Central memory CD8-positive, alpha-beta T cell (primary cell): ENCODE results near the gene B9D2.

Experiments used
- ATAC-seq: fragments of 150-1000 bp; cut with Tn5 transposase; replicated peaks from 2 replicates; pipeline ENCODE4 v1.10.0; 2022; ENCODE audit warnings: mild to moderate bottlenecking, moderate FRiP score, moderate number of reproducible peaks; ENCODE audit not compliant: poor library complexity, severe bottlenecking; ENCODE audit errors: extremely low read depth
- DNase-seq, 2 donors: peaks; one replicate each; pipeline ENCODE4 v3.0.0; 2021; ENCODE audit warnings: low spot score in 2 of 2
- H3K27ac Mint-ChIP-seq: one replicate; pipeline ENCODE4 v1.8.0; 2022; ENCODE audit warnings: low read depth, mild to moderate bottlenecking, moderate library complexity, mixed read lengths
- H3K27me3 Mint-ChIP-seq: one replicate; pipeline ENCODE4 v1.8.0; 2022; ENCODE audit warnings: mixed read lengths
- H3K36me3 Mint-ChIP-seq: one replicate; pipeline ENCODE4 v1.8.0; 2022; ENCODE audit warnings: mild to moderate bottlenecking, moderate library complexity, mixed read lengths; ENCODE audit not compliant: insufficient read depth
- H3K4me1 Mint-ChIP-seq: one replicate; pipeline ENCODE4 v1.8.0; 2022; ENCODE audit warnings: mixed read lengths
- H3K4me3 Mint-ChIP-seq: one replicate; pipeline ENCODE4 v1.8.0; 2022; ENCODE audit warnings: mild to moderate bottlenecking, moderate library complexity, mixed read lengths
- H3K9me3 Mint-ChIP-seq: one replicate; pipeline ENCODE4 v1.8.0; 2022; ENCODE audit warnings: mixed read lengths

The B9D2 gene

DNA sequence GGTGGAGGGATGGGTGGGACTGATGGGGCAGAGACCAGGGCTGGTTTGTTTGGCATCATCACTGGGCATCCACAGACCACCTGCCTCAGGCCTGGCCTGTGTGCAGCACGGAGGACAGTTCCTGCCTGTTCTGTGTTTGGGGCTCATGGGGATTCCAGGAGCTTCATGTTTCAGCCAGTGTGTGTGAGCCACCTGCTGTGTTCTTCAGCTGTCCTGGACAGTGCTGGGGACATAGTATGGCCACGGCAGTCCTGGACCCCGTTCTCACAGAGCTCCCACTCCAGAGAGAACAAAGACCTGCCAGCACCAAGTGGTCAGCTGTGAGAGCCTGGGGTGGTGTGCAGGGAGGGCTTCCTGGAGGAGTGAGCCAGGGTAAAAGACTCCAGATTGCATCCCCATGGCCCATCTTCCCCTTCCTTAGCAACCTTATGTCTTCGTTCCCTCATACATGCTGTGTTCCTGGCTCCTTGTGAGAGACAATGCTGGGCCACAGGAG is 55.9 kb downstream of the B9D2 start:
- no peak for DNase-seq
- peak; percentile 3 for ATAC-seq
- H3K27ac Mint-ChIP-seq = peak overlapping the region; percentile 98
- peaks cover 87% of the 10 kb centered on the region for H3K4me1 Mint-ChIP-seq
- peaks cover 81% of the 10 kb centered on the region for H3K36me3 Mint-ChIP-seq
- peak overlapping the region; percentile 94 for H3K4me3 Mint-ChIP-seq
- no peaks in the 10 kb centered on the region for H3K27me3 Mint-ChIP-seq
- H3K9me3 Mint-ChIP-seq = no peaks in the 10 kb centered on the region

DNA sequence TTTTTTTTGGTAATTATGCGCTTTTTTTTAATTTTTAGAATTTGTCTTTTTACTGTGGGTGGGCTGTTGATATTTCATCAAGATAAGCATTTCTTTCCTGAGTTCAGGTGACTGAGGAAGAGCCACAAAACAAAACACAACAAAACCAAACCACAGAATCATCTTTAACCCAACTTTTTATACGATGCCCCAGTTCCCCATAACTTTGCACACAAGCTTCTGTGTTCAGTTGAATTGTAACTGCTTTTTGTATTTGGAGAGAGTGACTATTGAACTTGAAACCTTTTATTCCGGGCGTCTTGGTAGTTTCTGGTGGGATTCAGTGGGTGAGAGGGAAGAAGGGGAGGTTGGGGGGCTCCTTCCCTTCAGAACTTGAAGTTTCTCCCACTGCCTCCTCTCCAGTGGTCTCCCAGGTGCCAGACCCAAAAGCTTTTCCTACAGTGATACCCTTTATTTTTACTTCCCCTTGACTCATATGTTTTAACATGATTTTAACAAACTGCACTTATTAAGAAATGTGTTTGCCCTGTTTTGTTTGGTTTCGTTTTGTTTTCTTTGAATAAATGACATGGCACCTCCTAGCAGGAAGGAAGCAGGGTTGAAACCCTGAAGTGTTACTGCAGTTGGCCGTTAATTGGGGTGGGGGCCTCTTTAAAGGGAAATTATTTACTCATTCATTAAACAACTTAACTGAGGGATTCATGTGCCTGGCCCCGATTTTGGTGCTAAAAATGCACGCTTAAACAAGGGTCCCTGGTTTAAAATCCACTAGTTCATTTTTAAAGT is 56.7 kb downstream of the B9D2 start:
- peaks cover 80% of the 10 kb centered on the region for H3K36me3 Mint-ChIP-seq
- DNase-seq (no peak), ATAC-seq (no peak)
- H3K27me3 Mint-ChIP-seq = no peaks in the 10 kb centered on the region
- no peaks in the 10 kb centered on the region for H3K9me3 Mint-ChIP-seq
- peaks cover 90% of the 10 kb centered on the region for H3K4me1 Mint-ChIP-seq
- H3K4me3 Mint-ChIP-seq = peak overlapping the region; percentile 94
- peak overlapping the region; percentile 98 for H3K27ac Mint-ChIP-seq

DNA sequence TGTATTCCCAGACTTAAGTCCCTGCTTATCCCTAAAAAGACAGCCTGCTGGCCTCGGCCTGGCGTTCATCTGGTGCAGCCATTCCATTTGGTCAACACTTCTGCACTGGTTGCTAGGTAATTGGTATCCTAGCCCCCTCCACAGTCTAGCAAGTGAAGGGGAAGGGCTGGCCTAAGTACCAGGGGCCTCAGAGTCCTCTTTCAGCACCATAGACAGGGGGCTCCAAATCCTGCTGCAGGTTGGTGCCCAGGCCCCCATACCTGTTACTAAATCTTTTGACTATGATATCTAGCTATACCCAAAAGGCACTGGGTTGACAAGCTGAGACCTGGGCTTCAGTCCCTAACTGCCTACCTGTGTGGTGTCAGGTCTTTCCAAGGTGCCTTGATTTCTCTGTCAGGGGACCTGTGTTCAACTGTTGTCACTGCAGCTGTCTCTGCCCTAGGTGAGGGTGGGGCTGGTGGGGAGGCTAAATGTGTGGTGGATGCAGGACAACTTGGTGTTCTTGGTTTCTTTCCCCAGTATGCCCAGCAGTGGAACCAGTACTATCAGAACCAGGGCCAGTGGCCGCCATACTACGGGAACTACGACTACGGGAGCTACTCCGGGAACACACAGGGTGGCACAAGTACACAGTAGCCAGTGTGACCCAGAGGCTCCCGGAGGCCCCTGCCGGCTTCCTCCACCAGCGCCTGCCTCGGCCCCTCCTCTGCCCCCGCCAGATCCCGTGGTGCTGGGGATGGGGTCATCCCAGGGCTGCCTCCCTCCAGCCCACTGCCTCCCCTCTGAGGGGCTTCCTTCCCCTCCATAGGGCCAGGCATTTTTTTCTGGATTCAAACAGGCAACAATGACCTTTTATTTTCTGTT is 57.8 kb downstream of the B9D2 start:
- Mint-ChIP-seq H3K27ac (peak overlapping the region; percentile 98), H3K4me1 (peaks cover 93% of the 10 kb centered on the region), H3K4me3 (peak overlapping the region; percentile 94)

DNA sequence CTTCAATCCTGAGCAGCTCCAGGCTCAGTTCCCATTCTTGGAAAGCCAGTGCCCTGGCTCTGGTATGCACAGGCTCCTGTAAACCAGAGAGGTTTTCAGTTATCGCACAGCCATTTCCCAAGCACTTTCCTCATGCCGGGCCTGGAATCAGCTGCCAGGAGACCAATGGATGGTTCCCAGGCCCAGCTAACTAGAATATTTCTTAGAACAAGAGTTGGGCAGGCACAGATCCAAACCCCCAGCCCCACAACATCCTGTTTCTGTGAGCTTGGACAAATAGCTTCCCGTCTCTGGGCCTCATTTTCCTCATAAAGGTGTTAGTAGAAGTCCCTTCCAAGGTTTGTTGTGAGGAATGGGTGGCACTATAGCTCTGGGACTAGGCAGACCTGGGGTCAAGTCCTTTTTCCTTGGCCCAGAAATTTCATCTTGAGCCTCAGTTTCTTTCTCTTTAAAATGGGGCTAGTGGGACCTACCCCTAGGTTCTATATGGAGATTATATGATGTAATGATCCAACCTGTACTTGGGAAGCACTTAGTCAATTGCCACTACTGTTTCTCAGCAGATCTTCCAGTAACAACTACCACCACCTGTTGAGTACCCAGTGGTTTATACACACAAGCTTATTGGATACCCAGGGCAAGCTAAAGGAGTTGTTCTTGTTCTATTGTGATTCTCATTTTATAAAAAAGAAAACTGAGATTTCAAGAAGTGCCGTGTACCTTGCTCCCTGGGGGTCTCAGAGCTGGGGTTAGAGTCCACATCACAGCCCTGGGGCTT is 59.1 kb downstream of the B9D2 start:
- peak overlapping the region; percentile 59 for H3K4me3 Mint-ChIP-seq
- H3K36me3 Mint-ChIP-seq = peaks cover 73% of the 10 kb centered on the region
- no peaks in the 10 kb centered on the region for H3K27me3 Mint-ChIP-seq
- DNase-seq (no peak), ATAC-seq (no peak)
- H3K4me1 Mint-ChIP-seq = peaks cover 92% of the 10 kb centered on the region
- no peaks in the 10 kb centered on the region for H3K9me3 Mint-ChIP-seq
- H3K27ac Mint-ChIP-seq = peak overlapping the region; percentile 87

More for the DNA sequence above, 57.8 kb downstream of the B9D2 start:
- no peaks in the 10 kb centered on the region for H3K9me3 Mint-ChIP-seq
- ATAC-seq (no peak), DNase-seq (no peak)
- H3K27me3 Mint-ChIP-seq = no peaks in the 10 kb centered on the region
- H3K36me3 Mint-ChIP-seq = peaks cover 79% of the 10 kb centered on the region
